ENCODE measurements around the gene MAP2K1.

- TF ChIP-seq, protein P1, sequence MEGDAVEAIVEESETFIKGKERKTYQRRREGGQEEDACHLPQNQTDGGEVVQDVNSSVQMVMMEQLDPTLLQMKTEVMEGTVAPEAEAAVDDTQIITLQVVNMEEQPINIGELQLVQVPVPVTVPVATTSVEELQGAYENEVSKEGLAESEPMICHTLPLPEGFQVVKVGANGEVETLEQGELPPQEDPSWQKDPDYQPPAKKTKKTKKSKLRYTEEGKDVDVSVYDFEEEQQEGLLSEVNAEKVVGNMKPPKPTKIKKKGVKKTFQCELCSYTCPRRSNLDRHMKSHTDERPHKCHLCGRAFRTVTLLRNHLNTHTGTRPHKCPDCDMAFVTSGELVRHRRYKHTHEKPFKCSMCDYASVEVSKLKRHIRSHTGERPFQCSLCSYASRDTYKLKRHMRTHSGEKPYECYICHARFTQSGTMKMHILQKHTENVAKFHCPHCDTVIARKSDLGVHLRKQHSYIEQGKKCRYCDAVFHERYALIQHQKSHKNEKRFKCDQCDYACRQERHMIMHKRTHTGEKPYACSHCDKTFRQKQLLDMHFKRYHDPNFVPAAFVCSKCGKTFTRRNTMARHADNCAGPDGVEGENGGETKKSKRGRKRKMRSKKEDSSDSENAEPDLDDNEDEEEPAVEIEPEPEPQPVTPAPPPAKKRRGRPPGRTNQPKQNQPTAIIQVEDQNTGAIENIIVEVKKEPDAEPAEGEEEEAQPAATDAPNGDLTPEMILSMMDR (conservative IDR thresholded peaks at IDR 0.05): no peak
- TF ChIP-seq ZFX (IDR thresholded peaks at IDR 0.05): no peak
Observed at GRCh38 chr15:66405615-66406014, 18.9 kb downstream of the MAP2K1 start.
